H1 (cell line): ENCODE measurements around the gene CLCNKB. TPM values are rescaled to one million over a fixed set of nuclear protein-coding genes. Genes with fewer than 3 reads are reported as not detected.
"Not testable (repeated sequence)": the region's sequence is repeated elsewhere in the genome, so short reads cannot be mapped to it uniquely, and the experiment has no call there.

Source experiments
- CTCF ChIA-PET: fragments of 300-600 bp; sonication (Branson Sonifier 250); formaldehyde crosslinking; loops from one replicate; lab custom pipeline; 2021; ENCODE audit not compliant: partially characterized antibody; lab: Charles Lee
- POLR2A ChIA-PET: fragments of 300-600 bp; sonication (Branson Sonifier 250); formaldehyde crosslinking; loops from one replicate; lab custom pipeline; 2021; ENCODE audit warnings: inconsistent platforms; ENCODE audit not compliant: partially characterized antibody; lab: Charles Lee
- DNase-seq, 2 experiments: peaks; one replicate each; pipeline versions ENCODE4 v3.0.0 to v3.0.0-alpha.2; 2010 to 2022; ENCODE audit warnings: low spot score in 2 of 2, low read depth in 1 of 2, mixed read lengths in 1 of 2
- FAIRE-seq: peaks from 2 replicates; lab custom pipeline; 2011; peaks lifted over from hg19 to GRCh38; lab: Jason Lieb, UNC
- H2AFZ ChIP-seq: 2 replicates; pipeline ENCODE4 v1.8.1; 2012; ENCODE audit warnings: low read length, inconsistent platforms
- H2AK5ac ChIP-seq: 2 replicates; pipeline ENCODE4 v1.6.1; 2013; ENCODE audit warnings: low read depth, low read length
- H2BK120ac ChIP-seq: replicated peaks from 2 replicates; pipeline ENCODE3; 2013; ENCODE audit warnings: low read depth, low read length, inconsistent platforms
- H2BK12ac ChIP-seq: 2 replicates; pipeline ENCODE4 v1.6.1; 2013; ENCODE audit warnings: low read depth, low read length
- H2BK15ac ChIP-seq: 2 replicates; pipeline ENCODE4 v1.6.1; 2013; ENCODE audit warnings: low read length
- H2BK20ac ChIP-seq: 2 replicates; pipeline ENCODE4 v1.6.1; 2013; ENCODE audit warnings: low read length
- H2BK5ac ChIP-seq: 2 replicates; pipeline ENCODE4 v1.6.1; 2013; ENCODE audit warnings: low read depth, low read length
- H3K14ac ChIP-seq: 2 replicates; pipeline ENCODE4 v1.6.1; 2013; ENCODE audit warnings: inconsistent platforms; ENCODE audit not compliant: insufficient read length
- H3K18ac ChIP-seq: 2 replicates; pipeline ENCODE4 v1.6.1; 2013; ENCODE audit warnings: low read length; ENCODE audit errors: extremely low read depth
- H3K23ac ChIP-seq: 2 replicates; pipeline ENCODE4 v1.6.1; 2013; ENCODE audit warnings: inconsistent platforms; ENCODE audit not compliant: insufficient read length
- H3K23me2 ChIP-seq: 2 replicates; pipeline ENCODE4 v1.6.1; 2013; ENCODE audit warnings: low read depth, low read length
- H3K27ac ChIP-seq: 2 replicates; pipeline ENCODE4 v1.6.1; 2011; ENCODE audit warnings: low read depth, low read length, inconsistent platforms
- H3K27me3 ChIP-seq, 4 experiments: replicated peaks in 1 of 4; 1 replicate in 1 of 4; 2 replicates in 3 of 4; pipeline versions ENCODE4 v1.6.1 to v1.8.1; 2011 to 2013; ENCODE audit warnings: low read length in 3 of 4, mild to moderate bottlenecking in 3 of 4, inconsistent platforms in 2 of 4, mixed read lengths in 2 of 4, moderate library complexity in 1 of 4; ENCODE audit not compliant: control insufficient read depth in 3 of 4, insufficient read depth in 3 of 4; ENCODE audit errors: extremely low read depth in 1 of 4
- H3K36me3 ChIP-seq, 4 experiments: 2 replicates each; pipeline versions ENCODE4 v1.6.1 to v1.8.1; 2011 to 2013; ENCODE audit warnings: mild to moderate bottlenecking in 4 of 4, low read length in 3 of 4, moderate library complexity in 2 of 4, control low read depth in 1 of 4, inconsistent platforms in 1 of 4; ENCODE audit not compliant: insufficient read depth in 4 of 4, control insufficient read depth in 2 of 4
- H3K4ac ChIP-seq: replicated peaks from 2 replicates; pipeline ENCODE3; 2013; ENCODE audit warnings: low read length, low read depth, mixed read lengths, inconsistent platforms; ENCODE audit not compliant: insufficient read length
- H3K4me1 ChIP-seq, 4 experiments: replicated peaks in 1 of 4; 1 replicate in 1 of 4; 2 replicates in 3 of 4; pipeline versions ENCODE4 v1.6.1 to v1.8.1; 2011 to 2013; ENCODE audit warnings: low read length in 3 of 4, inconsistent platforms in 2 of 4, mixed read lengths in 1 of 4; ENCODE audit not compliant: insufficient read depth in 4 of 4, control insufficient read depth in 3 of 4
- H3K4me2 ChIP-seq, 2 experiments: 2 replicates each; pipeline versions ENCODE4 v1.6.1 to v1.8.1; 2011 to 2013; ENCODE audit warnings: low read depth in 2 of 2, low read length in 2 of 2, control low read depth in 1 of 2, inconsistent platforms in 1 of 2, mild to moderate bottlenecking in 1 of 2; ENCODE audit not compliant: insufficient read depth in 1 of 2
- H3K4me3 ChIP-seq, 4 experiments: fragments of 200-600, 300-600 bp in 1 of 4; sonication (generic), shearing (Covaris generic), sonication (Bioruptor Twin) in 1 of 4; 2 replicates each; pipeline versions ENCODE4 v1.5.1 to v1.8.1; 2011 to 2016; ENCODE audit warnings: low read length in 4 of 4, low read depth in 3 of 4, control low read depth in 2 of 4, inconsistent platforms in 2 of 4, mild to moderate bottlenecking in 2 of 4, mixed read lengths in 1 of 4, moderate library complexity in 1 of 4; ENCODE audit not compliant: insufficient read depth in 2 of 4; ENCODE audit errors: extremely low read depth in 1 of 4
- H3K56ac ChIP-seq: replicated peaks from 2 replicates; pipeline ENCODE3; 2013; ENCODE audit warnings: low read depth, mild to moderate bottlenecking, mixed read lengths, low read length, inconsistent platforms; ENCODE audit not compliant: insufficient read length
- H3K79me1 ChIP-seq: 2 replicates; pipeline ENCODE4 v1.6.1; 2013; ENCODE audit warnings: low read depth, low read length, control low read depth
- H3K79me2 ChIP-seq, 2 experiments: 2 replicates each; pipeline versions ENCODE4 v1.6.1 to v1.8.1; 2012 to 2013; ENCODE audit warnings: low read length in 2 of 2, mild to moderate bottlenecking in 2 of 2, inconsistent platforms in 1 of 2; ENCODE audit not compliant: insufficient read depth in 2 of 2, control insufficient read depth in 1 of 2
- H3K9ac ChIP-seq, 4 experiments: replicated peaks in 1 of 4; 1 replicate in 1 of 4; 2 replicates in 3 of 4; pipeline versions ENCODE4 v1.6.1 to v1.8.1; 2011 to 2013; ENCODE audit warnings: low read depth in 3 of 4, low read length in 3 of 4, control low read depth in 2 of 4, mild to moderate bottlenecking in 2 of 4, moderate library complexity in 2 of 4, inconsistent platforms in 1 of 4; ENCODE audit errors: extremely low read depth in 1 of 4
- H3K9me3 ChIP-seq, 2 experiments: 2 replicates each; pipeline versions ENCODE4 v1.6.1 to v1.8.1; 2012 to 2013; ENCODE audit warnings: mild to moderate bottlenecking in 2 of 2, moderate library complexity in 2 of 2, control low read depth in 1 of 2, inconsistent platforms in 1 of 2, low read depth in 1 of 2, low read length in 1 of 2, mixed read lengths in 1 of 2; ENCODE audit not compliant: insufficient read depth in 2 of 2
- H4K20me1 ChIP-seq, 2 experiments: replicated peaks in 1 of 2; 2 replicates each; pipeline versions ENCODE3 to v1.8.1; 2011 to 2013; ENCODE audit warnings: inconsistent platforms in 2 of 2, low read length in 2 of 2, mild to moderate bottlenecking in 1 of 2; ENCODE audit not compliant: insufficient read depth in 2 of 2, control insufficient read depth in 1 of 2
- H4K5ac ChIP-seq: 2 replicates; pipeline ENCODE4 v1.6.1; 2013; ENCODE audit warnings: low read length, low read depth, mixed read lengths, inconsistent platforms; ENCODE audit not compliant: insufficient read length
- H4K8ac ChIP-seq: 2 replicates; pipeline ENCODE4 v1.8.0; 2013; ENCODE audit warnings: mild to moderate bottlenecking, moderate library complexity, low read length, inconsistent platforms; ENCODE audit not compliant: insufficient read depth; ENCODE audit errors: extremely low read depth
- H4K91ac ChIP-seq: replicated peaks from 2 replicates; pipeline ENCODE3; 2013; ENCODE audit warnings: low read length, mixed read lengths, inconsistent platforms; ENCODE audit not compliant: insufficient read length
- WGBS, 2 experiments: shearing (Covaris generic) in 1 of 2; methylation state at CpG; one replicate each; pipeline versions ENCODE4 v1.1.6 to v1.1.7; 2013 to 2015; ENCODE audit warnings: low lambda C conversion rate in 2 of 2, mixed read lengths in 2 of 2, inconsistent platforms in 1 of 2, low coverage in 1 of 2, missing lambda C conversion rate in 1 of 2; ENCODE audit not compliant: insufficient replicate concordance in 2 of 2, insufficient coverage in 1 of 2, insufficient read length in 1 of 2; ENCODE audit errors: extremely low coverage in 1 of 2, missing lambda C conversion rate in 1 of 2; 5-methylcytosine and 5-hydroxymethylcytosine counted together
- polyA plus RNA-seq, 7 experiments: library from polyadenylated mRNA; depleted of rRNA in 3 of 7; stranded (reverse) in 5 of 7; unstranded in 2 of 7; fragments of >200 nt in 5 of 7; fragments of 200-250 nt in 2 of 7; gene quantifications; 1 replicate in 5 of 7; 2 replicates in 1 of 7; 4 replicates in 1 of 7; pipeline versions ENCODE4 v1.2.1 to v1.2.3, GENCODE V29; 2011 to 2013; ENCODE audit warnings: missing spikeins in 2 of 7, mixed read lengths in 2 of 7
- total RNA-seq: library from RNA; stranded (reverse); fragmentation: NEBNext Ultra II Directional; extraction: Animal tissue kit (Norgen Biotek cat#: 25700); gene quantifications from 2 replicates; pipeline ENCODE4 v1.2.1, GENCODE V29; 2021

The CLCNKB gene
- total and polyA plus RNA-seq, 2 of the 8 experiments (the other 6 are each of a cell fraction or from before 2014, with no cell fraction given): 1.2 to 3.5 TPM

DNA sequence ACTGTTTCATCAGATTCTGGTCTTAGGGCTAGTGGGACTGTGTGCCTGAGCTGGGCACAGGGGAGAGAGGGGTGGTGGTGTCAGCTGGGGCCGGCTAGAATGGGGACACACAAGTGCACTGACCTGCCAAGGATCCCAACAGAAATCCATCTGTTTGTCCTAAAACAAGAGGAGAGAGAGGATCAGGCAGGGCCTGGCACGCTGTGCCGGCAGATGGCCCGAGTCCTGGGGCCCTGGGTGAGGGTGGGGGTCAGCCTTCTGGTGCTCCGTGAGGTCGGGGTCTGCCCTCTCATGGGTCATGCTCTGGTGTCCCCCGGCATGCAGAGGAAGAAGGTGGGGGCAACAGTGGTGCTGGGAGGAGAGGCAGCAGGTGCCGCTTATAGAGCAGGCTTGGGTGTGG is 3.7 kb upstream of the CLCNKB start:
- FAIRE-seq, H4K91ac ChIP-seq, H2BK15ac ChIP-seq, H3K14ac ChIP-seq, H4K5ac ChIP-seq, H3K4me2 ChIP-seq, H2BK12ac ChIP-seq, H3K27me3 ChIP-seq, H3K23me2 ChIP-seq, H2BK5ac ChIP-seq, H3K23ac ChIP-seq, H2BK20ac ChIP-seq, H2BK120ac ChIP-seq, H3K4me3 ChIP-seq, H3K18ac ChIP-seq, H3K4me1 ChIP-seq, H4K8ac ChIP-seq, DNase-seq, H3K36me3 ChIP-seq, H3K4ac ChIP-seq, H3K27ac ChIP-seq, H2AK5ac ChIP-seq, H3K79me1 ChIP-seq, H3K9ac ChIP-seq, H3K79me2 ChIP-seq, H4K20me1 ChIP-seq, H2AFZ ChIP-seq, H3K56ac ChIP-seq, H3K9me3 ChIP-seq: not testable (repeated sequence)
- 100% methylated on average over 1 of the region's 8 CpGs; no CpG with 5 or more reads in 1 of the 2 experiments for WGBS, 2 experiments
- POLR2A ChIA-PET: interaction anchor here (1.5 kb wide), 1 partner anchor 28 kb away, joined by 3 read pairs; no protein-coding TSS in a partner anchor
- CTCF ChIA-PET: interaction anchor here (0.7 to 3.0 kb wide), 6 partner anchors 8 to 204 kb away, joined by 3 to 13 read pairs (median 4); partner anchors contain the start of genes FAM131C and HSPB7
